ENCODE measurements around the gene ANKRD34A.

GRCh38 chr1:145975216-145975615 lies 10.8 kb upstream of the ANKRD34A start:
- TF ChIP-seq CTCF (IDR thresholded peaks at IDR 0.05), result no peak
- TF ChIP-seq POLR2A (IDR thresholded peaks at IDR 0.05), result no peak

All from vagina (tissue), 2 donors.